ENCODE measurements around the gene EIF3L.
A peak's percentile ranks its signal among the peaks of the same experiment; 100 is the strongest.

EIF3L gene

GRCh38 chr22:37930270-37930951 lies 81.2 kb downstream of the EIF3L start:
- Histone ChIP-seq H4K20me1 (ENCODE audit: insufficient read depth, low read length) (no peaks in the 10 kb centered on the region; the same call in 1 of the 2 replicates), H3K9ac (ENCODE audit: low read depth, low read length) (no peak overlapping the region), H2AFZ (ENCODE audit: low read depth, low read length) (no peak overlapping the region), H3K4me3 (ENCODE audit: low read depth in 1 of 2, low read length in 2 of 2) (no peak overlapping the region), H3K27ac (ENCODE audit: low read length) (no peak overlapping the region), H3K27me3 (ENCODE audit: insufficient read depth, low read length, poor library complexity) (no peaks in the 10 kb centered on the region), H3K9me3 (ENCODE audit: insufficient read depth, low read length, severe bottlenecking) (no peaks in the 10 kb centered on the region), H3K4me2 (ENCODE audit: insufficient read depth, low read length) (no peak overlapping the region), H3K79me2 (ENCODE audit: insufficient read depth, low read length) (no peaks in the 10 kb centered on the region), H3K36me3 (ENCODE audit: insufficient read depth, low read length) (peaks cover 49% of the 10 kb centered on the region), H3K4me1 (ENCODE audit: insufficient read depth, low read length) (peaks cover 3% of the 10 kb centered on the region; the same call in 1 of the 2 replicates)
- DNase-seq (peak; percentile 19), ATAC-seq (ENCODE audit: insufficient read depth, low read depth) (peak; percentile 23; the same call in 1 of the 3 replicates)
- TF ChIP-seq EZH2 (IDR thresholded peaks at IDR 0.05; ENCODE audit: borderline replicate concordance, low read depth, low read length, severe bottlenecking) (no peak), CTCF (IDR thresholded peaks at IDR 0.05; ENCODE audit: borderline replicate concordance, extremely low read depth, low read length, poor library complexity, severe bottlenecking) (peak; percentile 49)

- Histone ChIP-seq H3K79me2 (ENCODE audit: insufficient read depth, low read length) (no peaks in the 10 kb centered on the region), H3K4me1 (ENCODE audit: insufficient read depth, low read length) (peaks cover 3% of the 10 kb centered on the region; the same call in 1 of the 2 replicates), H3K4me2 (ENCODE audit: insufficient read depth, low read length) (no peak overlapping the region), H3K27me3 (ENCODE audit: insufficient read depth, low read length, poor library complexity) (no peaks in the 10 kb centered on the region), H3K9ac (ENCODE audit: low read depth, low read length) (no peak overlapping the region), H4K20me1 (ENCODE audit: insufficient read depth, low read length) (no peaks in the 10 kb centered on the region; the same call in 1 of the 2 replicates), H3K27ac (ENCODE audit: low read length) (no peak overlapping the region), H3K4me3 (ENCODE audit: low read depth in 1 of 2, low read length in 2 of 2) (no peak overlapping the region), H3K9me3 (ENCODE audit: insufficient read depth, low read length, severe bottlenecking) (no peaks in the 10 kb centered on the region), H3K36me3 (ENCODE audit: insufficient read depth, low read length) (peaks cover 43% of the 10 kb centered on the region), H2AFZ (ENCODE audit: low read depth, low read length) (no peak overlapping the region)
- TF ChIP-seq EZH2 (IDR thresholded peaks at IDR 0.05; ENCODE audit: borderline replicate concordance, low read depth, low read length, severe bottlenecking) (no peak), CTCF (IDR thresholded peaks at IDR 0.05; ENCODE audit: borderline replicate concordance, extremely low read depth, low read length, poor library complexity, severe bottlenecking) (no peak)
- DNase-seq, result no peak
- no peak for ATAC-seq (ENCODE audit: insufficient read depth, low read depth)
These were observed 81.8 kb downstream of the EIF3L start for GRCh38 chr22:37930952-37931440.

- Histone ChIP-seq H3K27ac (ENCODE audit: low read length) (no peak overlapping the region), H2AFZ (ENCODE audit: low read depth, low read length) (no peak overlapping the region), H3K9ac (ENCODE audit: low read depth, low read length) (no peak overlapping the region), H3K36me3 (ENCODE audit: insufficient read depth, low read length) (peaks cover 34% of the 10 kb centered on the region), H4K20me1 (ENCODE audit: insufficient read depth, low read length) (no peaks in the 10 kb centered on the region; the same call in 1 of the 2 replicates), H3K27me3 (ENCODE audit: insufficient read depth, low read length, poor library complexity) (no peaks in the 10 kb centered on the region), H3K9me3 (ENCODE audit: insufficient read depth, low read length, severe bottlenecking) (no peaks in the 10 kb centered on the region), H3K4me3 (ENCODE audit: low read depth in 1 of 2, low read length in 2 of 2) (no peak overlapping the region), H3K79me2 (ENCODE audit: insufficient read depth, low read length) (no peaks in the 10 kb centered on the region), H3K4me2 (ENCODE audit: insufficient read depth, low read length) (no peak overlapping the region), H3K4me1 (ENCODE audit: insufficient read depth, low read length) (peaks cover 3% of the 10 kb centered on the region; the same call in 1 of the 2 replicates)
- TF ChIP-seq CTCF (IDR thresholded peaks at IDR 0.05; ENCODE audit: borderline replicate concordance, extremely low read depth, low read length, poor library complexity, severe bottlenecking), result no peak
- TF ChIP-seq EZH2 (IDR thresholded peaks at IDR 0.05; ENCODE audit: borderline replicate concordance, low read depth, low read length, severe bottlenecking), result no peak
- DNase-seq (no peak), ATAC-seq (ENCODE audit: insufficient read depth, low read depth) (no peak)
These were observed 82.7 kb downstream of the EIF3L start for GRCh38 chr22:37931893-37932389.

Data from DND-41 (cell line).